A673 (cell line): ENCODE data around the gene BLACAT1.

Experiments
- CTCF ChIP-seq: fragments of 300-800, 200-600 bp; sonication (generic); conservative IDR thresholded peaks from 2 replicates; pipeline ENCODE4 v1.5.1; 2017; ENCODE audit warnings: low read depth, mild to moderate bottlenecking, antibody characterized with exemption, low read length, moderate library complexity, mixed read lengths
- EZH2 ChIP-seq: fragments of 200-600 bp; sonication (generic); IDR thresholded peaks from 2 replicates; pipeline ENCODE4 v1.6.1; 2017; ENCODE audit warnings: borderline replicate concordance, low read depth, mild to moderate bottlenecking, mixed read lengths, antibody characterized with exemption, low read length; ENCODE audit not compliant: poor library complexity, severe bottlenecking

- TF ChIP-seq CTCF (no peak), EZH2 (no peak)
These were observed 25.4 kb upstream of the BLACAT1 start for GRCh38 chr1:205481218-205481617.
